Adrenal gland (tissue), 12 donors: ENCODE measurements around the gene PTPRC. TPM values are rescaled to one million over a fixed set of nuclear protein-coding genes. Genes with fewer than 3 reads are reported as not detected.

Experiments used
- DNase-seq, 7 donors: peaks; one replicate each; pipeline ENCODE4 v3.0.0-alpha.2; 2019 to 2020
- H3K27ac ChIP-seq, 5 donors: fragments of 200-600 bp; sonication (generic) in 4 of 5; 1 replicate in 3 of 5; 2 replicates in 2 of 5; pipeline versions ENCODE4 v1.5.1 to v1.8.0; 2016 to 2020; ENCODE audit warnings: mild to moderate bottlenecking in 1 of 5
- H3K27me3 ChIP-seq: fragments of 200-600 bp; 2 replicates; pipeline ENCODE4 v1.8.0; 2021
- H3K36me3 ChIP-seq, 2 donors: fragments of 200-600 bp; replicated peaks in 1 of 2; 1 replicate in 1 of 2; 2 replicates in 1 of 2; pipeline versions ENCODE4 v1.5.1 to v1.8.0; 2018 to 2022
- H3K4me1 ChIP-seq, 2 donors: fragments of 200-600 bp; replicated peaks in 1 of 2; 1 replicate in 1 of 2; 2 replicates in 1 of 2; pipeline versions ENCODE4 v1.5.1 to v1.8.0; 2018 to 2021
- H3K4me3 ChIP-seq, 4 donors: fragments of 200-600 bp; sonication (generic) in 3 of 4; one replicate each; pipeline ENCODE4 v1.5.1; 2016 to 2018
- H3K9me3 ChIP-seq, 3 donors: fragments of 200-600 bp; sonication (generic) in 1 of 3; replicated peaks in 1 of 3; 1 replicate in 2 of 3; 2 replicates in 1 of 3; pipeline versions ENCODE4 v1.5.1 to v1.8.0; 2016 to 2021
- CTCF ChIP-seq, 6 experiments: fragments of 450-650 bp in 4 of 6; fragments of 200-600 bp in 2 of 6; sonication (generic) in 1 of 6; IDR thresholded peaks; 1 replicate in 5 of 6; 2 replicates in 1 of 6; pipeline versions ENCODE4 v1.5.1 to v1.8.0; 2016 to 2021; ENCODE audit warnings: antibody characterized with exemption in 6 of 6, mild to moderate bottlenecking in 2 of 6, moderate library complexity in 1 of 6
- POLR2A ChIP-seq, 2 donors: fragments of 450-650 bp; IDR thresholded peaks; one replicate each; pipeline ENCODE4 v1.6.1; 2017; ENCODE audit warnings: antibody characterized with exemption in 2 of 2, mild to moderate bottlenecking in 2 of 2, moderate library complexity in 1 of 2
- WGBS, 4 donors: extraction: QIAGEN DNeasy Blood & Tissue Kit in 2 of 4; methylation state at CpG; one replicate each; pipeline versions ENCODE4 v1.1.5 to v1.1.7; 2013 to 2017; 5-methylcytosine and 5-hydroxymethylcytosine counted together
- intact Hi-C, 2 donors: fragments of 100-400 bp; cut with DNase I; formaldehyde crosslinking; loops; one replicate each; pipeline versions ENCODE4 v1.14.1 to v1.15.0; 2022 to 2023
- polyA plus RNA-seq, 3 donors: library from polyadenylated mRNA; stranded (reverse); fragments of 200-250 nt in 2 of 3; fragments of 350-450 nt in 1 of 3; fragmentation: Illumina TruSeq in 1 of 3; extraction: RNeasy Lipid Tissue Mini Kit (QIAGEN cat#74804) in 1 of 3; gene quantifications; one replicate each; pipeline ENCODE4 v1.2.3, GENCODE V29; 2013 to 2014
- total RNA-seq, 9 donors: library from RNA; depleted of rRNA in 4 of 9; stranded (reverse); fragments of >200 nt in 4 of 9; fragments of 120-200 nt in 1 of 9; fragmentation: NEBNext Ultra II Directional in 1 of 9; extraction: Animal tissue kit (Norgen Biotek cat#: 25700) in 1 of 9; gene quantifications; one replicate each; pipeline versions ENCODE4 v1.1.0 to v1.2.4, GENCODE V29; 2013 to 2023
- donor health status: healthy with polysubstance abuse.
- donor health status: Bipolar disorder and iron deficiency.
- donor health status: DM: yes; HTN: yes; CAD: no.
- donor health status: DM: no; HTN: no; CAD: no.
- donor health status: DM: no; HTN: no; CAD: no.
- donor health status: DM: yes; HTN: yes; CAD: no.

Gene PTPRC
- total and polyA plus RNA-seq, 12 donors: 2.5 to 33.0 (median 15.2) TPM

- intact Hi-C loops: no loop called here
- peaks cover 0 to 7% of the 10 kb centered on the region in 2 donors for H3K4me1 ChIP-seq
- no peaks in the 10 kb centered on the region for H3K36me3 ChIP-seq
- TF ChIP-seq CTCF (IDR thresholded peaks at IDR 0.05): no peak
- TF ChIP-seq POLR2A (IDR thresholded peaks at IDR 0.05): no peak
- H3K27me3 ChIP-seq: no peaks in the 10 kb centered on the region
- no peak overlapping the region for H3K27ac ChIP-seq
- DNase-seq: no peak
- H3K9me3 ChIP-seq: no peaks in the 10 kb centered on the region
- H3K4me3 ChIP-seq: no peak overlapping the region
- 82 to 89% (median 84%) methylated on average over 4 of the region's 4 CpGs for WGBS, 4 donors
Observed at GRCh38 chr1:198687429-198687828, 48.6 kb downstream of the PTPRC start.

GRCh38 chr1:198691063-198691462 is 52.2 kb downstream of the PTPRC start:
- no peaks in the 10 kb centered on the region for H3K36me3 ChIP-seq
- no peak for DNase-seq
- TF ChIP-seq POLR2A (IDR thresholded peaks at IDR 0.05): no peak
- TF ChIP-seq CTCF (IDR thresholded peaks at IDR 0.05): no peak
- 93 to 100% (median 98%) methylated on average over 1 of the region's 1 CpG for WGBS, 4 donors
- no peaks in the 10 kb centered on the region for H3K27me3 ChIP-seq
- no peak overlapping the region for H3K27ac ChIP-seq
- H3K4me1 ChIP-seq: peaks cover 0 to 7% of the 10 kb centered on the region in 2 donors
- intact Hi-C loops: no loop called here
- H3K9me3 ChIP-seq: no peaks in the 10 kb centered on the region
- no peak overlapping the region for H3K4me3 ChIP-seq

GRCh38 chr1:198693321-198693720 is 54.5 kb downstream of the PTPRC start:
- H3K27ac ChIP-seq: no peak overlapping the region
- H3K27me3 ChIP-seq: no peaks in the 10 kb centered on the region
- DNase-seq: no peak
- H3K36me3 ChIP-seq: no peaks in the 10 kb centered on the region
- no peak overlapping the region for H3K4me3 ChIP-seq
- no peak for TF ChIP-seq CTCF (IDR thresholded peaks at IDR 0.05)
- TF ChIP-seq POLR2A (IDR thresholded peaks at IDR 0.05): no peak
- peaks cover 0 to 7% of the 10 kb centered on the region in 2 donors for H3K4me1 ChIP-seq
- H3K9me3 ChIP-seq: no peaks in the 10 kb centered on the region
- intact Hi-C loops: no loop called here

- 61 to 83% (median 76%) methylated on average over 1 of the region's 1 CpG for WGBS, 4 donors
- no peaks in the 10 kb centered on the region for H3K9me3 ChIP-seq
- TF ChIP-seq CTCF (IDR thresholded peaks at IDR 0.05) (no peak), POLR2A (IDR thresholded peaks at IDR 0.05) (no peak)
- no peak overlapping the region for H3K4me3 ChIP-seq
- intact Hi-C loops: no loop called here
- no peaks in the 10 kb centered on the region for H3K27me3 ChIP-seq
- no peak overlapping the region for H3K27ac ChIP-seq
- no peak for DNase-seq
- peaks cover 0 to 7% of the 10 kb centered on the region in 2 donors for H3K4me1 ChIP-seq
- no peaks in the 10 kb centered on the region for H3K36me3 ChIP-seq
Observed at GRCh38 chr1:198694542-198694941, 55.7 kb downstream of the PTPRC start.
